Measurements from ENCODE around the gene PLCD1. TPM values are rescaled to one million over a fixed set of nuclear protein-coding genes. Genes with fewer than 3 reads are reported as not detected.

The PLCD1 gene
- total RNA-seq, 4 donors from 2014 or later: 43.8 to 48.6 (median 48.0) TPM

DNA sequence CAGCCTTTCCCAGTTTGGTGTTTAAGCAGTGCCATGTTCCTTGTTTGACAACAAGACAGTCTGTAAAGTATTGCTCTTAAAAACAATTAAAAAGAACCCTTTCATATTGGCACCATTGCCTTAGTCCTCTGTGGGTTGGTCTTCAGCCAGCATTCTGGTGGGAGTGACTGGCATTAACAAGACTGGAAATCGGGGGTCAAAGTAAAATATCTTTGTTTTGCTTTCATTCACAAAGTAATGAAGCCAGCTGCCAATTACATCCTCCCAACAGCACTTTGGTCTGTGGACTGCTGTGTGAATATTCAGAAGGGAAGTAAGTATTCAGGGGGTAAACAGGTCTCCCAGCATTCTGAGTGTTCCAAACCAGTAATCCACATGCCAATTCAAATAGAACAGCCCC, 47.1 kb downstream of the PLCD1 start:
- TF ChIP-seq, protein P1, sequence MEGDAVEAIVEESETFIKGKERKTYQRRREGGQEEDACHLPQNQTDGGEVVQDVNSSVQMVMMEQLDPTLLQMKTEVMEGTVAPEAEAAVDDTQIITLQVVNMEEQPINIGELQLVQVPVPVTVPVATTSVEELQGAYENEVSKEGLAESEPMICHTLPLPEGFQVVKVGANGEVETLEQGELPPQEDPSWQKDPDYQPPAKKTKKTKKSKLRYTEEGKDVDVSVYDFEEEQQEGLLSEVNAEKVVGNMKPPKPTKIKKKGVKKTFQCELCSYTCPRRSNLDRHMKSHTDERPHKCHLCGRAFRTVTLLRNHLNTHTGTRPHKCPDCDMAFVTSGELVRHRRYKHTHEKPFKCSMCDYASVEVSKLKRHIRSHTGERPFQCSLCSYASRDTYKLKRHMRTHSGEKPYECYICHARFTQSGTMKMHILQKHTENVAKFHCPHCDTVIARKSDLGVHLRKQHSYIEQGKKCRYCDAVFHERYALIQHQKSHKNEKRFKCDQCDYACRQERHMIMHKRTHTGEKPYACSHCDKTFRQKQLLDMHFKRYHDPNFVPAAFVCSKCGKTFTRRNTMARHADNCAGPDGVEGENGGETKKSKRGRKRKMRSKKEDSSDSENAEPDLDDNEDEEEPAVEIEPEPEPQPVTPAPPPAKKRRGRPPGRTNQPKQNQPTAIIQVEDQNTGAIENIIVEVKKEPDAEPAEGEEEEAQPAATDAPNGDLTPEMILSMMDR (IDR thresholded peaks at IDR 0.05): no peak
- no peak for TF ChIP-seq EP300 (IDR thresholded peaks at IDR 0.05)
- no peak for TF ChIP-seq POLR2A (IDR thresholded peaks at IDR 0.05)
- no peak for DNase-seq (ENCODE audit: low spot score in 2 of 2)
- peaks cover 0 to 76% (median 0%) of the 10 kb centered on the region in 3 donors for H3K36me3 ChIP-seq
- peaks cover 0 to 4% (median 0%) of the 10 kb centered on the region in 4 donors for H3K4me1 ChIP-seq
- peak overlapping the region in 1 of 4 donors; percentile 8 for H3K27ac ChIP-seq
- H3K9me3 ChIP-seq: no peaks in the 10 kb centered on the region
- no peak overlapping the region for H3K4me3 ChIP-seq
- no peaks in the 10 kb centered on the region for H3K27me3 ChIP-seq
- WGBS, 2 donors: 30 to 31% methylated on average over 1 of the region's 1 CpG

DNA sequence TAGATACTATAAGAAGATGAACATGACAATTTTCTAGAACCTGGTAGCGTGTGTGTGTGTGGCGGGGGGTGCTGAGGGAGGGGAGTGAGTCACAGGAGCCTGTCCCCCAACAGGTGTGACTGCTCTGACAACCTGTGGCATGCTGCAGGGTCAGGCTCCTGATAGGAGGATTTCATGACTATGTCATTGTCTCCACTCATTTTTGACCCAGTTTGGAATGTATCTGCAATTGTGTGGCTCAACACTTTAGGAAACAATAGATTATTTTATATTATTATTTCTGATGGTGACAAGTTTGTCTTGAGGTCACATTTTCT, 48.1 kb downstream of the PLCD1 start:
- H3K4me3 ChIP-seq: no peak overlapping the region
- TF ChIP-seq, protein P1 (IDR thresholded peaks at IDR 0.05): no peak
- TF ChIP-seq POLR2A (IDR thresholded peaks at IDR 0.05) (no peak), EP300 (IDR thresholded peaks at IDR 0.05) (no peak)
- no peaks in the 10 kb centered on the region for H3K9me3 ChIP-seq
- no peaks in the 10 kb centered on the region for H3K27me3 ChIP-seq
- WGBS, 2 donors: 94 to 96% methylated on average over 2 of the region's 2 CpGs
- no peak overlapping the region for H3K27ac ChIP-seq
- peaks cover 0 to 87% (median 0%) of the 10 kb centered on the region in 3 donors for H3K36me3 ChIP-seq
- H3K4me1 ChIP-seq: no peaks in the 10 kb centered on the region
- no peak for DNase-seq (ENCODE audit: low spot score in 2 of 2)

DNA sequence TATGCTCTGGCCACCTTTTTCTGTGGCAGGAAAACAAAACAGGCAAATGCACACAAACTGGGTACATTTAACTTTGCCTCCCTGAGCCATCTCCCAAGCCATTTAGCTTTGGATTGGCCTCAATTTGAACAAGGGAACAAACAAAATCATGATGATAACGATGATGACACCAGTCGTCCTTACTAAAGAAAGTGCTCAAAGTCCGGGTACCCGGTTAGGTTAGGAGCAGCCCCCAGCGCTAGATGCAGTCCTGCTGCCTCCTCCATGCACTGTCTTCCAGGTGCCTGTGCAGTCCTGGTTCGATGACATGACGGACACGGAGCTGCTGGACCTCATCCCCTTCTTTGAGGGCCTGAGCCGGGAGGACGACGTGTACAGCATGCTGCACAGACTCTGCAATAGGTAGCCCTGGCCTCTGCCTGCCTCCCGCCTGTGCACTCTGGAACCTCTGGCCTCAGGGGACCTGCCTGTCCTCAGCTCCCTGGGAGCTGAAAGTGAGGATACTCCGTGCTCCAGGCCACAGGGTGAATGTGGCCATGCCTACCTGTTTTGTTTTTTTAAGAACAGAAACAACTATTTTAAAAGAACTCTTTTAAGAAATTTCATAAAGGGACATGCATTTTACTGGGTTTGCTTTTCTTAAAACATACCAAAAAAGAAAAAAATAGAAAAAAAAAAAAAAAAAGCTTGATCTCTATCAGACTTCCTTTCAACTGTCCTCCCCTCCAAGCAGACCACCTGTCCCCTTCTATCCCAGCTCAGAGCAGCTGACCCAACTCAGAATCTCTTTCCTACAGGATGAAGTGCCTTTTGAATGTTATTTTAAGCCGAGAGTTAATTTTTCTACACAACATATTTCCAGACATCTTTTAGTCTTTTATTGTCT, 48.7 kb downstream of the PLCD1 start:
- no peak for TF ChIP-seq POLR2A (IDR thresholded peaks at IDR 0.05)
- no peak for TF ChIP-seq EP300 (IDR thresholded peaks at IDR 0.05)
- TF ChIP-seq, protein P1 (IDR thresholded peaks at IDR 0.05): no peak
- DNase-seq (ENCODE audit: low spot score in 2 of 2): no peak
- Histone ChIP-seq H3K4me1 (no peaks in the 10 kb centered on the region), H3K27ac (no peak overlapping the region), H3K4me3 (no peak overlapping the region), H3K9me3 (no peaks in the 10 kb centered on the region), H3K27me3 (no peaks in the 10 kb centered on the region), H3K36me3 (peaks cover 0 to 92% (median 0%) of the 10 kb centered on the region in 3 donors)
- WGBS, 2 donors: 86 to 87% methylated on average over 14 of the region's 14 CpGs

DNA sequence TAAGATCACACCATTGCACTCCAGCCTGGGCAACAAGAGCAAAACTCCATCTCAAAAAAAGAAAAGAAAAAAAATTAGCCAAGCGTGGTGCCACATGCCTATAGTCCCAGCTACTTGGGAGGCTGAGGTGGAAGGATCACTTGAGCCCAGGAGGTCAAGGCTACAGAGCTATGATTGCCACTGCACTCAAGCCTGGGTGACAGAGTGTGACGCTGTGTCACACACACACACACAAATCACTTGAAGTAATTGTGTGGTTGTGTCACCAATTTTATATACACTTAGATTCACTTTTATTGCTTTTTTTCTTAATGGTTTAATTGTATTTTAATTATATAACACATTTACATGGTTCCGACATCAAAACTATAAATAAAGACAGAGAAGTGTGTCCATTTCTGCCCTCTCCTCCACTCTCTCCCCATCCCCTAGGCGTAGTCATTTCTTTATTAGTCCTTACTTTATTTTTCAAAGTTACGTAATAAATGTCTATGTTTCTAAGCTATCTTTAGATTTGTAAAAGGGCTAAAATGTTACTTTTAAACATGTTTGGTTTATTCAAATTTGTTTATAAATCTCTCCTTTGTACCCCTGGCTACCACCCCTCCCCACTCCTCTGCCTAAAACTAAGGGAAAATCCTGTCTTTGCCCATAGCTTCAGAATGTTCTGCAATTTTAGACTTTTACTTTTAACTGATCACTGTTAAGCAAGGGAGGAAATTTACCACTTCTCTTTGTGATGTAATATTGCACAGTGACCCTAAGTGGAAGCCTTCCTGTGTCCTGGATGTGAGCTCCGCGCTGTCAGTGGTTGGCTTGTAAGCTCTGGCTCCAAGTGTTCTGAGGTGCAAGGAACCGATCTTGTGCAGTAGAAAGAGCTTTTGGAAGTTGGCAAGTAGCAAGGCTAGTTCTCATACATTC, 49.6 kb downstream of the PLCD1 start:
- TF ChIP-seq EP300 (IDR thresholded peaks at IDR 0.05) (no peak), POLR2A (IDR thresholded peaks at IDR 0.05) (no peak)
- TF ChIP-seq, protein P1 (IDR thresholded peaks at IDR 0.05): no peak
- peaks cover 0 to 91% (median 0%) of the 10 kb centered on the region in 3 donors for H3K36me3 ChIP-seq

More for the DNA sequence above, 49.6 kb downstream of the PLCD1 start:
- no peak for DNase-seq (ENCODE audit: low spot score in 2 of 2)
- no peak overlapping the region for H3K27ac ChIP-seq
- H3K4me3 ChIP-seq: no peak overlapping the region
- H3K4me1 ChIP-seq: no peaks in the 10 kb centered on the region
- H3K27me3 ChIP-seq: no peaks in the 10 kb centered on the region
- H3K9me3 ChIP-seq: no peaks in the 10 kb centered on the region
- 92 to 94% methylated on average over 8 of the region's 8 CpGs for WGBS, 2 donors
